ENCODE data around the gene GMDS.

The GMDS gene

GRCh38 chr6:2203264-2203663, 42.1 kb downstream of the GMDS start:
- DNase-seq, result no peak

GRCh38 chr6:2197984-2198383, 47.4 kb downstream of the GMDS start:
- no peak for DNase-seq

- no peak for DNase-seq
Measured at GRCh38 chr6:2197177-2197671, 48.2 kb downstream of the GMDS start.

GRCh38 chr6:2196079-2196679, 49.2 kb downstream of the GMDS start:
- DNase-seq, result peak; percentile 80

- peak; percentile 78 for DNase-seq
Measured at GRCh38 chr6:2194643-2195042, 50.8 kb downstream of the GMDS start.

- DNase-seq, result no peak
Measured at GRCh38 chr6:2193931-2194330, 51.5 kb downstream of the GMDS start.

- DNase-seq, result no peak
Measured at GRCh38 chr6:2192976-2193375, 52.4 kb downstream of the GMDS start.

- DNase-seq, result no peak
Measured at GRCh38 chr6:2191390-2191740, 54.0 kb downstream of the GMDS start.

GRCh38 chr6:2190661-2191389, 54.6 kb downstream of the GMDS start:
- no peak for DNase-seq

- DNase-seq, result no peak
Measured at GRCh38 chr6:2188856-2189384, 56.5 kb downstream of the GMDS start.

GRCh38 chr6:2188397-2188796, 57.0 kb downstream of the GMDS start:
- no peak for DNase-seq

- no peak for DNase-seq
Measured at GRCh38 chr6:2187826-2188225, 57.6 kb downstream of the GMDS start.

- DNase-seq, result no peak
Measured at GRCh38 chr6:2186516-2186915, 58.9 kb downstream of the GMDS start.

GRCh38 chr6:2185466-2185865, 59.9 kb downstream of the GMDS start:
- DNase-seq, result no peak

GRCh38 chr6:2184700-2185455, 60.5 kb downstream of the GMDS start:
- no peak for DNase-seq

- no peak for DNase-seq
Measured at GRCh38 chr6:2183752-2184151, 61.7 kb downstream of the GMDS start.

- DNase-seq, result no peak
Measured at GRCh38 chr6:2183246-2183645, 62.2 kb downstream of the GMDS start.

GRCh38 chr6:2182251-2182650, 63.2 kb downstream of the GMDS start:
- DNase-seq, result no peak

GRCh38 chr6:2181567-2181966, 63.8 kb downstream of the GMDS start:
- no peak for DNase-seq

- DNase-seq, result no peak
Measured at GRCh38 chr6:2179950-2180349, 65.5 kb downstream of the GMDS start.

GRCh38 chr6:2179241-2179640, 66.2 kb downstream of the GMDS start:
- no peak for DNase-seq

GRCh38 chr6:2178125-2178524, 67.3 kb downstream of the GMDS start:
- DNase-seq, result no peak

GRCh38 chr6:2175825-2176224, 69.6 kb downstream of the GMDS start:
- peak; percentile 61 for DNase-seq

Measured in eye (tissue), 1 donor.